Neural progenitor cell (in vitro differentiated cells): Measurements from ENCODE around the gene NAPEPLD.
"Not testable (repeated sequence)": the region's sequence is repeated elsewhere in the genome, so short reads cannot be mapped to it uniquely, and the experiment has no call there.

Experiments used
- CTCF ChIP-seq: fragments of 200-600 bp; sonication (generic); IDR thresholded peaks from 2 replicates; pipeline ENCODE4 v1.5.1; 2017; ENCODE audit warnings: antibody characterized with exemption, mild to moderate bottlenecking
- EZH2 ChIP-seq: fragments of 200-600 bp; sonication (generic); IDR thresholded peaks from 2 replicates; pipeline ENCODE4 v1.6.1; 2017; ENCODE audit warnings: antibody characterized with exemption, mild to moderate bottlenecking, moderate library complexity

- TF ChIP-seq CTCF, EZH2: not testable (repeated sequence)
These were observed 10.2 kb upstream of the NAPEPLD start for GRCh38 chr7:103159072-103159471.
